Heart left ventricle (tissue), 16 donors: Measurements from ENCODE around the gene RFNG. TPM values are rescaled to one million over a fixed set of nuclear protein-coding genes. Genes with fewer than 3 reads are reported as not detected.

ENCODE experiments used
- ATAC-seq, 4 donors: fragments of 200-7000 bp; cut with Tn5 transposase; one replicate each; pipeline ENCODE4 v1.9.1; 2020 to 2022; ENCODE audit warnings: moderate library complexity in 4 of 4, mild to moderate bottlenecking in 3 of 4, moderate number of reproducible peaks in 1 of 4
- DNase-seq, 5 donors: peaks; one replicate each; pipeline ENCODE4 v3.0.0-alpha.2; 2020
- H3K27ac ChIP-seq, 12 donors: fragments of 200-600 bp; sonication (generic) in 4 of 12; one replicate each; pipeline versions ENCODE4 v1.5.0 to v1.8.0; 2016 to 2022; ENCODE audit warnings: mild to moderate bottlenecking in 2 of 12
- H3K27me3 ChIP-seq, 9 donors: fragments of 200-600 bp; sonication (generic) in 2 of 9; one replicate each; pipeline versions ENCODE4 v1.5.1 to v1.8.0; 2016 to 2022; ENCODE audit warnings: mild to moderate bottlenecking in 3 of 9
- H3K36me3 ChIP-seq, 9 donors: fragments of 200-600 bp; sonication (generic) in 2 of 9; one replicate each; pipeline versions ENCODE4 v1.5.0 to v1.8.0; 2018 to 2022; ENCODE audit warnings: mild to moderate bottlenecking in 2 of 9
- H3K4me1 ChIP-seq, 12 donors: fragments of 200-600 bp; sonication (generic) in 4 of 12; one replicate each; pipeline versions ENCODE4 v1.5.0 to v1.8.0; 2016 to 2022; ENCODE audit warnings: mild to moderate bottlenecking in 3 of 12
- H3K4me3 ChIP-seq, 12 donors: fragments of 200-600 bp; sonication (generic) in 4 of 12; one replicate each; pipeline versions ENCODE4 v1.5.0 to v1.8.0; 2017 to 2022; ENCODE audit warnings: mild to moderate bottlenecking in 9 of 12, moderate library complexity in 4 of 12
- H3K9me3 ChIP-seq, 12 donors: fragments of 200-600 bp; sonication (generic) in 4 of 12; one replicate each; pipeline versions ENCODE4 v1.5.0 to v1.8.0; 2016 to 2022; ENCODE audit warnings: mild to moderate bottlenecking in 1 of 12
- CTCF ChIP-seq, 12 donors: fragments of 200-600 bp; sonication (generic) in 4 of 12; IDR thresholded peaks; one replicate each; pipeline versions ENCODE4 v1.5.0 to v1.8.0; 2018 to 2022; ENCODE audit warnings: antibody characterized with exemption in 12 of 12, mild to moderate bottlenecking in 5 of 12
- POLR2A ChIP-seq, 2 donors: fragments of 450-650 bp; IDR thresholded peaks; one replicate each; pipeline ENCODE4 v1.6.1; 2017; ENCODE audit warnings: antibody characterized with exemption in 2 of 2, mild to moderate bottlenecking in 2 of 2, moderate library complexity in 2 of 2
- WGBS, 4 donors: extraction: QIAGEN DNeasy Blood & Tissue Kit in 2 of 4; methylation state at CpG; one replicate each; pipeline versions ENCODE4 v1.1.5 to v1.1.7; 2013 to 2018; 5-methylcytosine and 5-hydroxymethylcytosine counted together
- intact Hi-C, 10 donors: fragments of 100-400 bp; cut with DNase I; formaldehyde crosslinking; loops; one replicate each; pipeline versions ENCODE4 v1.11.1 to v1.14.2; 2022
- polyA plus RNA-seq, 2 donors: library from polyadenylated mRNA; stranded (reverse); fragments of 200-250 nt; gene quantifications; one replicate each; pipeline ENCODE4 v1.2.3, GENCODE V29; 2013
- total RNA-seq, 9 donors: library from RNA; depleted of rRNA in 2 of 9; stranded (reverse); fragments of >200 nt in 2 of 9; fragmentation: NEBNext Ultra II Directional in 3 of 9; extraction: Animal tissue kit (Norgen Biotek cat#: 25700) in 3 of 9; gene quantifications; one replicate each; pipeline versions ENCODE4 v1.1.0 to v1.2.4, GENCODE V29; 2016 to 2023
- donor health status: ischemic (EF 13 %, LVEDD 7.1; RV severe dilation, severe dysfunction).
- donor health status: healthy with polysubstance abuse.
- donor health status: DM: no; HTN: yes; CAD: no.
- donor health status: DM: no; HTN: no; CAD: no.
- donor health status: ischemic (EF 25% LVEDD 6.9; RV normal size, moderate dysfunction).
- donor health status: ischemic (EF 25% LVEDD 5.7; RV mildly dilated, moderate dysfunction).
- donor health status: healthy.
- donor health status: DM: yes; HTN: yes; CAD: no.
- donor health status: ischemic (EF 35%, LVEDD 5.7; RV mildly dilated, moderate dysfunction).
- donor health status: nonischemic (EF 11% LVEDD 7.7; RV severe dilation, severe dysfunction).
- donor health status: DM: yes; HTN: yes; CAD: no.
- donor health status: PGD.
- donor health status: ischemic (EF 29% LVEDD 5.4; RV normal size, mild dysfunction).
- donor health status: nonischemic (EF 23%, LVEDD 6.1; RV moderate dilation, normal function).

Gene RFNG
- total and polyA plus RNA-seq, 11 donors = 16.4 to 30.6 (median 21.2) TPM

DNA sequence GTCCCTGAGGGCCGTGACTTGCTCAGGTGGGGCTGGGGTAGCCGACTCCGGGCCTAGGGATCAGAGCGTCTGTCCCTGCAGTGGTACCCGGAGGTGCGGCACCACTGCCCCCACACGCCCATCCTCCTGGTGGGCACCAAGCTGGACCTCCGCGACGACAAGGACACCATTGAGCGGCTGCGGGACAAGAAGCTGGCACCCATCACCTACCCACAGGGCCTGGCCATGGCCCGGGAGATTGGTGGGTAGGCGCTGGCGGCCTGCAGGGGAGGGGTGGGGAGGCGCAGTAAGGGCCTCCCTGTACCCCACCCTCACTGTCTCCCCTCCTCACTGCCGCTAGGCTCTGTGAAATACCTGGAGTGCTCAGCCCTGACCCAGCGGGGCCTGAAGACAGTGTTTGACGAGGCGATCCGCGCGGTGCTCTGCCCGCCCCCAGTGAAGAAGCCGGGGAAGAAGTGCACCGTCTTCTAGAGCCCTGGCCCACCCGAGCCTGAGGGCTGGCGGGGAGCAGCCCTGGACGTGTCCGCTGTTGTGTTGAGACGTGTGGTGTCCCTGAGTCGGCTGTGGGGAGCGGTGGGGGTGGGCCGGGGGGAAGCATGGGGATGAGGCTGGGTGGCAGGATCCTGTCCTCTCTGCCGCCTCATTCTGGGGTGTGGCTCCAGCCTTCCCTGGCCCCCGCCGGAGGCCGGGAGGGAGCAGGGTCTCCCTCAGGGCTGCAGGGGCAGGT lies 18.1 kb downstream of the RFNG start:
- TF ChIP-seq CTCF (IDR thresholded peaks at IDR 0.05) = no peak
- TF ChIP-seq POLR2A (IDR thresholded peaks at IDR 0.05) = no peak
- Histone ChIP-seq H3K27ac (no peak overlapping the region), H3K4me3 (no peak overlapping the region), H3K27me3 (peaks cover 0 to 9% (median 0%) of the 10 kb centered on the region in 9 donors), H3K4me1 (peaks cover 6 to 58% (median 32%) of the 10 kb centered on the region in 12 donors), H3K36me3 (peaks cover 0 to 5% (median 0%) of the 10 kb centered on the region in 9 donors), H3K9me3 (no peaks in the 10 kb centered on the region)
- 93 to 96% (median 94%) methylated on average over 6 to 38 of the region's 38 CpGs for WGBS, 4 donors
- ATAC-seq (no peak), DNase-seq (no peak)
- intact Hi-C loops = loop anchor here in 4 of 10 donors (5.0 to 10.0 kb wide), 4 partner anchors 71 to 291 kb away; no protein-coding TSS in a partner anchor

- Histone ChIP-seq H3K9me3 (no peaks in the 10 kb centered on the region), H3K27ac (peak overlapping the region in 1 of 12 donors; percentile 10), H3K36me3 (peaks cover 0 to 5% (median 0%) of the 10 kb centered on the region in 9 donors), H3K27me3 (peaks cover 0 to 9% (median 0%) of the 10 kb centered on the region in 9 donors), H3K4me1 (peaks cover 6 to 51% (median 27%) of the 10 kb centered on the region in 12 donors), H3K4me3 (peak overlapping the region in 11 of 12 donors; percentile 11 to 54 (median 29))
- 11 to 71% (median 22%) methylated on average over 3 to 59 of the region's 59 CpGs for WGBS, 4 donors
- no peak for TF ChIP-seq POLR2A (IDR thresholded peaks at IDR 0.05)
- no peak for TF ChIP-seq CTCF (IDR thresholded peaks at IDR 0.05)
- no peak for DNase-seq
- no peak for ATAC-seq
- intact Hi-C loops = loop anchor here in 6 of 10 donors (2.0 to 10.0 kb wide), 6 partner anchors 73 to 293 kb away; no protein-coding TSS in a partner anchor
Measured at GRCh38 chr17:82031885-82032627, 19.6 kb downstream of the RFNG start.

- 0 to 1% (median 1%) methylated on average over 1 to 96 of the region's 96 CpGs for WGBS, 4 donors
- Histone ChIP-seq H3K4me3 (peak within 1 kb of the TSS; percentile 23 to 62 (median 52)), H3K36me3 (peaks cover 0 to 5% (median 0%) of the 10 kb centered on the region in 9 donors), H3K9me3 (no peaks in the 10 kb centered on the region), H3K27me3 (peaks cover 0 to 9% (median 0%) of the 10 kb centered on the region in 9 donors), H3K4me1 (peaks cover 2 to 44% (median 22%) of the 10 kb centered on the region in 12 donors), H3K27ac (peak within 1 kb of the TSS in 3 of 12 donors; percentile 3 to 50 (median 10))
- ATAC-seq (no peak), DNase-seq (no peak)
- intact Hi-C loops = loop anchor here in 6 of 10 donors (2.0 to 10.0 kb wide), 6 partner anchors 73 to 293 kb away; no protein-coding TSS in a partner anchor
- TF ChIP-seq CTCF (IDR thresholded peaks at IDR 0.05) (no peak), POLR2A (IDR thresholded peaks at IDR 0.05) (no peak)
Measured at GRCh38 chr17:82031303-82031884, 20.2 kb downstream of the RFNG start, which contains the start of gene RAC3. Gene RAC3 (plus strand): TSS chr17:82031678. CDS start chr17:82031762, 84 bp downstream.
